ENCODE measurements around the gene SCRT2. TPM values are rescaled to one million over a fixed set of nuclear protein-coding genes. Genes with fewer than 3 reads are reported as not detected.
A peak's percentile ranks its signal among the peaks of the same experiment; 100 is the strongest.

The SCRT2 gene
- total RNA-seq, 1 experiment from 2014 or later: not detected

DNA sequence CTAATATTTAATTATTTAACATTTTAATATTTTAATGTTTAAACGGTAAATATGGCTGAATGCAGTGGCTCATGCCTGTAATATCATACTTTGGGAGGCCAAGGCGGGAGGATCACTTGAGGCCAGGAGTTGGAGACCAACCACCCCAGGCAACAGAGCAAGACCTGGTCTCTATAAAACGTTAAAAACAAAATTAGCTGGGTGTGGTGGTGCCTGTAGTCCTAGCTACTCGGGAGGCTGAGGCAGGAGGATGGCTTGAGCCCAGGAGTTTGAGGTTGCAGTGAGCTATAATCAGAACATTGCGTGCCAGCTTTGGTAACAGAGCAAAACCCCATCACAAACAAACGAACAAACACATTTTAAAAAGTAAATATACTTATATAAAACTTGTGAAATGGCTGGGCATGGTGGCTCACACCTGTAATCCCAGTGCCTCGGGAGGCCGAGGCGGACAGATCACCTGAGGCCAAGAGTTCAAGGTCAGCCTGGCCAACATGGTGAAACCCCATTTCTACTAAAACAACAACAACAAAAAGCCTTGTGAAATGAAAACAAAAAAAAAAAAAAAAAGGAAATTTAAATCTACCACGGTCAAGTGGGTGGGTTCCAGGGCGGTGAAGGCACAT, 30.8 kb downstream of the SCRT2 start:
- Histone ChIP-seq H3K4me1 (ENCODE audit: control insufficient read depth in 1 of 2, insufficient read depth in 2 of 2, low read length in 2 of 2) (peaks cover 13 to 32% of the 10 kb centered on the region in 2 experiments), H3K9me3 (ENCODE audit: control insufficient read depth in 1 of 2, insufficient read depth in 1 of 2, low read depth in 1 of 2, low read length in 2 of 2) (peaks cover 4 to 17% of the 10 kb centered on the region in 2 experiments; a peak in 2 of 4 replicates), H2AFZ (ENCODE audit: low read depth, low read length, poor library complexity, severe bottlenecking) (no peak overlapping the region), H3K4me3 (replicated peaks in 1 of 2; ENCODE audit: low read depth in 1 of 2, low read length in 2 of 2) (no peak overlapping the region), H3K4me2 (ENCODE audit: low read length) (peak overlapping the region; percentile 21), H3K36me3 (ENCODE audit: control insufficient read depth in 1 of 2, insufficient read depth in 2 of 2, low read length in 2 of 2) (peaks cover 16 to 27% of the 10 kb centered on the region in 2 experiments), H4K20me1 (ENCODE audit: insufficient read depth) (peaks cover 3% of the 10 kb centered on the region; the same call in 1 of the 2 replicates), H3K27ac (ENCODE audit: low read depth, low read length) (peak overlapping the region; percentile 16; the same call in 1 of the 2 replicates), H3K79me2 (ENCODE audit: insufficient read depth, low read length) (peaks cover 33% of the 10 kb centered on the region), H3K27me3 (ENCODE audit: insufficient read depth, low read length) (no peaks in the 10 kb centered on the region), H3K9me2 (ENCODE audit: insufficient read depth) (no peaks in the 10 kb centered on the region), H3K9ac (ENCODE audit: low read length) (no peak overlapping the region)
- TF ChIP-seq POLR2AphosphoS5 (IDR thresholded peaks at IDR 0.05; ENCODE audit: low read depth, low read length) (no peak), CEBPB (IDR thresholded peaks at IDR 0.05; ENCODE audit: low read depth) (no peak), POLR2A (IDR thresholded peaks at IDR 0.05; ENCODE audit: borderline replicate concordance, extremely low read depth, insufficient read depth, insufficient read length) (no peak), JUND (IDR thresholded peaks at IDR 0.05) (no peak), SIN3A (IDR thresholded peaks at IDR 0.05; ENCODE audit: low read depth) (no peak), EGR1 (IDR thresholded peaks at IDR 0.05; ENCODE audit: low read depth) (no peak), ZFX (IDR thresholded peaks at IDR 0.05) (no peak), ELF1 (IDR thresholded peaks at IDR 0.05; ENCODE audit: borderline replicate concordance, low read depth) (no peak), YY1 (IDR thresholded peaks at IDR 0.05; ENCODE audit: extremely low read depth, insufficient replicate concordance, low read depth, low read length) (no peak), EZH2 (IDR thresholded peaks at IDR 0.05) (no peak), EZH2phosphoT487 (IDR thresholded peaks at IDR 0.05; ENCODE audit: borderline replicate concordance) (no peak)
- TF ChIP-seq, protein P1, sequence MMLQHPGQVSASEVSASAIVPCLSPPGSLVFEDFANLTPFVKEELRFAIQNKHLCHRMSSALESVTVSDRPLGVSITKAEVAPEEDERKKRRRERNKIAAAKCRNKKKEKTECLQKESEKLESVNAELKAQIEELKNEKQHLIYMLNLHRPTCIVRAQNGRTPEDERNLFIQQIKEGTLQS (IDR thresholded peaks at IDR 0.05): no peak
- TF ChIP-seq, protein P2, sequence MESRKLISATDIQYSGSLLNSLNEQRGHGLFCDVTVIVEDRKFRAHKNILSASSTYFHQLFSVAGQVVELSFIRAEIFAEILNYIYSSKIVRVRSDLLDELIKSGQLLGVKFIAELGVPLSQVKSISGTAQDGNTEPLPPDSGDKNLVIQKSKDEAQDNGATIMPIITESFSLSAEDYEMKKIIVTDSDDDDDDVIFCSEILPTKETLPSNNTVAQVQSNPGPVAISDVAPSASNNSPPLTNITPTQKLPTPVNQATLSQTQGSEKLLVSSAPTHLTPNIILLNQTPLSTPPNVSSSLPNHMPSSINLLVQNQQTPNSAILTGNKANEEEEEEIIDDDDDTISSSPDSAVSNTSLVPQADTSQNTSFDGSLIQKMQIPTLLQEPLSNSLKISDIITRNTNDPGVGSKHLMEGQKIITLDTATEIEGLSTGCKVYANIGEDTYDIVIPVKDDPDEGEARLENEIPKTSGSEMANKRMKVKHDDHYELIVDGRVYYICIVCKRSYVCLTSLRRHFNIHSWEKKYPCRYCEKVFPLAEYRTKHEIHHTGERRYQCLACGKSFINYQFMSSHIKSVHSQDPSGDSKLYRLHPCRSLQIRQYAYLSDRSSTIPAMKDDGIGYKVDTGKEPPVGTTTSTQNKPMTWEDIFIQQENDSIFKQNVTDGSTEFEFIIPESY (IDR thresholded peaks at IDR 0.05; ENCODE audit: extremely low read depth, insufficient replicate concordance, low read length): no peak
- TF ChIP-seq, protein P3, sequence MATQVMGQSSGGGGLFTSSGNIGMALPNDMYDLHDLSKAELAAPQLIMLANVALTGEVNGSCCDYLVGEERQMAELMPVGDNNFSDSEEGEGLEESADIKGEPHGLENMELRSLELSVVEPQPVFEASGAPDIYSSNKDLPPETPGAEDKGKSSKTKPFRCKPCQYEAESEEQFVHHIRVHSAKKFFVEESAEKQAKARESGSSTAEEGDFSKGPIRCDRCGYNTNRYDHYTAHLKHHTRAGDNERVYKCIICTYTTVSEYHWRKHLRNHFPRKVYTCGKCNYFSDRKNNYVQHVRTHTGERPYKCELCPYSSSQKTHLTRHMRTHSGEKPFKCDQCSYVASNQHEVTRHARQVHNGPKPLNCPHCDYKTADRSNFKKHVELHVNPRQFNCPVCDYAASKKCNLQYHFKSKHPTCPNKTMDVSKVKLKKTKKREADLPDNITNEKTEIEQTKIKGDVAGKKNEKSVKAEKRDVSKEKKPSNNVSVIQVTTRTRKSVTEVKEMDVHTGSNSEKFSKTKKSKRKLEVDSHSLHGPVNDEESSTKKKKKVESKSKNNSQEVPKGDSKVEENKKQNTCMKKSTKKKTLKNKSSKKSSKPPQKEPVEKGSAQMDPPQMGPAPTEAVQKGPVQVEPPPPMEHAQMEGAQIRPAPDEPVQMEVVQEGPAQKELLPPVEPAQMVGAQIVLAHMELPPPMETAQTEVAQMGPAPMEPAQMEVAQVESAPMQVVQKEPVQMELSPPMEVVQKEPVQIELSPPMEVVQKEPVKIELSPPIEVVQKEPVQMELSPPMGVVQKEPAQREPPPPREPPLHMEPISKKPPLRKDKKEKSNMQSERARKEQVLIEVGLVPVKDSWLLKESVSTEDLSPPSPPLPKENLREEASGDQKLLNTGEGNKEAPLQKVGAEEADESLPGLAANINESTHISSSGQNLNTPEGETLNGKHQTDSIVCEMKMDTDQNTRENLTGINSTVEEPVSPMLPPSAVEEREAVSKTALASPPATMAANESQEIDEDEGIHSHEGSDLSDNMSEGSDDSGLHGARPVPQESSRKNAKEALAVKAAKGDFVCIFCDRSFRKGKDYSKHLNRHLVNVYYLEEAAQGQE (IDR thresholded peaks at IDR 0.05; ENCODE audit: low read depth): no peak
- DNase-seq (ENCODE audit: low read depth, low spot score): no peak
- ChIA-PET CTCF (interaction anchor here (0.7 to 2.6 kb wide), 23 partner anchors 10 to 403 kb away, joined by 3 to 29 read pairs (median 4); partner anchors contain the start of genes SCRT2, SLC52A3 and TCF15), RAD21 (ENCODE audit: low non-redundant PET in 1 of 2, low total read pairs in 2 of 2, uncharacterized antibody in 2 of 2, unreplicated experiment in 2 of 2) (interaction anchor here (1.0 to 1.1 kb wide), 4 partner anchors 41 to 84 kb away, joined by 3 to 6 read pairs (median 4); no protein-coding TSS in a partner anchor), POLR2A (interaction anchor here (0.7 to 1.8 kb wide), 6 partner anchors 16 to 646 kb away, joined by 3 to 6 read pairs (median 4); no protein-coding TSS in a partner anchor)
- intact Hi-C loops (cut with micrococcal nuclease): loop anchor here (1.0 to 2.0 kb wide), 2 partner anchors 84 to 290 kb away; no protein-coding TSS in a partner anchor
- ATAC-seq: no peak
- BruUV-seq (replicated peaks): no TSS peak

Measured in HCT116 (cell line).